Activated effector memory CD4-positive, alpha-beta T cell treated with anti-CD3 and anti-CD28 coated beads, Interleukin-2, amount 50 U/mL, for 16 hours (primary cell): Measurements from ENCODE around the gene FHL3.

Source experiments
- DNase-seq: peaks from one replicate; pipeline ENCODE4 v3.0.0-alpha.2; 2020

The FHL3 gene

DNA sequence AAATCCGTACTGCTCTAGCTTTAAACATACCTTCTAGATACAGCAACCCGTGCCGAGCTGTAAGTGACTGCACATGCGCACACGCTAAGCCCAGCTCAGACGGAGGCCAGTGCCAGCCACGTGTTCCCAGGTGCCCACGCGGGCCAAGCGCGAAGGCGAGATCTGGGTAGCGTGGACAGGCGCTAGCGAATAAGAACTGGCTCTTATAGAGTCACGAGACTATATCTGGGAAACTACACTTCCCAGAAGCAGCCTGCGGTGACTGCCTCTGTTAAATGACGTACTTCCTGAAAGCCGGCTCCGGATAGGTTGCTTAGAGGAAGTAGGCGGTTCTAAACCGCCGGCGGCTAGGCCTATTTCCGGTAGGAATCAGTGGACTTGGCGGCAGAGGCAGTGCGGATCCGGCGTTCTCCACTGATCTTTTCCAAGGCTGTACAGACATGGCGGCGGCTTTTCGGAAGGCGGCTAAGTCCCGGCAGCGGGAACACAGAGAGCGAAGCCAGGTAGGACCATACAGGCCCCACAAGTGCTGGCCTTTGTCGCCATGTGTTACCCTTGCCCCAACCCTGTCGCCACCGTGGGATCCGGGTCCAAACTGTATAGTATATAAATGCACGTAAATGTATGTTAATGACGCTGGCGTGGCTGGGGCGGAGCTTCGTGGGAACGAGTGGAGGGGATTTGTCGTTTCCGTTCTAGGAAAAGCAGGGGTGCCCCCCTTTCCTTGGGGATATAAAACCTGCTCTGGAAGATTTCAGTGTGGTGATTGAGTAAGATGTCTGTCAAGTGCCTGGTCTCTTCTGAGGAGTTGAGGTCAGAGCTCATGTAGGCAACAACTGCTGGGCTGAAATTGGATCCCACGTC is 7.3 kb upstream of the FHL3 start, which contains the start of gene UTP11:
Gene UTP11, plus strand, starts transcription at position 372 of the 864 bp plus-strand sequence. Its CDS starts 69 bp downstream, at position 441.
- peak; percentile 96 for DNase-seq

DNA sequence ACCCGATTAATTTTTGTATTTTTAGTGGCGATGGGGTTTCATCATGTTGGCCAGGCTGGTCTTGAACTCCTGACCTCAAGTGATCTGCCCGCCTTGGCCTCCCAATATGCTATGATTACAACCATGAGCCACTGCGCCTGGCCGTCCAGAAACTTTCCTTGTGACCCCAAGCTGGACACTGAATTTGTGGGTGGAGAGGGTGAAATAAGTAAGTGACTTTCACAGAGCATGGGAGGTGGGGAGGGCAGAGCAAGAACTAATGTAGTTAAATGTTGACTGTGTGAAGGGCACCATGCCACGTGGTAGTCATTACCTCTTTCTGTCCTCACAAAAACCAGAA is 4.5 kb upstream of the FHL3 start:
- no peak for DNase-seq

DNA sequence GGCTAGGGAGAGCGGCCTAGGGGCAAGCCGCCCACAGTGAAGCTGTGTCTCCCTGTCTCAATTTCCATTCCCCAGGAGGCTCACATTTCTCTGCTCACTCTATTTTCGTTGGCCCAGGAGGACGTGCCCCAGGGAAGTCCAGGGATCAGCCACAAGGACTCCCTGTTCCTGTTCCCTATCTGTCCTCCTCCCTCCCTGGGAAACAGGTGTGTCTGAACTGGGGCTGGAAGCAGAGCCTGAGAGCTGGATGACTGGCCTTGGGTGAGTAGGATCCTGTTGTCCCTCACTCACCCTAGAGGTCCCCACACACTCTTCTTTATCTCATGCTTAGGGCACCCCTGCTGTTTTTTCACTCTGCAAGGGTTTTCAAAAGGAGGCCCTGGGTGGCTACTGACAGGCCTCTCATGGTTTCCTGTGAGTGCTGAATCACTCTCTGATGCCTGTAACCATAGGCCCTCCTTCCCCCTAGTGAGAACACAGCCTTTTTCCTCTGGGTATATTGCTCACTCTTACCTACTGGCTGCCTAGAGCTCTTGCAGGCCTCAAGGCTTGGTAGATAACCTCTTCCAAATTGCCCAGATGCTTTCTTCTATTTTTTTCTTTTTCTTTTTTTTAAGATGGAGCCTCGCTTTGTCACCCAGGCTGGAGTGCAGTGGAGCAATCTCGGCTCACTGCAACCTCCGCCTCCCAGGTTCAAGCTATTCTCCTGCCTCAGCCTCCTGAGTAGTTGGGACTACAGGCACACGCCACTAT is 4.0 kb upstream of the FHL3 start:
- DNase-seq, result no peak

DNA sequence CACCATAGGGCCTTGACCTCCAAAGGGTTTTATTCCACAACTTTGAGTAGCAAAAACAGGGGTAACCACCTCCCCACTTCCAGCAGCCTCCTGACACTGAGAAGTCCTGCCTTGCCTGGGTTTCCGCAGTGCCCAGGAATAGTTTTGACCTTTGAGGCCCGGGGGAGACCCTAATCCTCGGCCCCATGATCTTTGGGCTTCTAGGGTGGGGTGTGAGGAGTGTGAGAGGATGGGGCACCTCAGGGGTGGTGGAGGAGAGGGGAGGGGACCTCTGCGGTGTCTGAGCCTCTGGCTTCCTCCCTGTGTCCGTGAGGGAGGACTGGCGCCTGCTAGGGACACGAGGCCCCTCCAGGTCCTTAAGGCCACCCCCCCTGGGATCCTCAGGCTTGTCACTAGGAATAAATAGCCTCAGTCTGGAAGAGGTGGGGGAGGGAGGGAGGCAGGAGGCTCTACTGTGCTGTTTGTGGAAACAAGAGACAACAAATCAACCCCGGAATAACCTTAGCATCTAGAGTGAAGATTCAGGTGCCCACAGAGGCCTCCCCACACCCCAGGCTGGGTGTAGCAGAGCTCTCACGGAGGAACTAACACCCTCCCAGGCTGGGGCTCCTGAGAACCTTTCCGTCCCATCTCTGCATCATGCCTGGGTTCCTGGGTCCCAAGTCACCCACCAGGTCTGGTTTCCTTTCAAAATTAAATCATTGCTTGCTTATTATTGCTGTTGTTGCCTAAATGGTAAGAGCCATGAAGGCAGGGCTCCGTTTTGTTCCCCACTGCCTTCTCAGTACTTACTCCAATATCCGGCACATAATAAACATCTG is 904 bp upstream of the FHL3 start:
- DNase-seq, result no peak

DNA sequence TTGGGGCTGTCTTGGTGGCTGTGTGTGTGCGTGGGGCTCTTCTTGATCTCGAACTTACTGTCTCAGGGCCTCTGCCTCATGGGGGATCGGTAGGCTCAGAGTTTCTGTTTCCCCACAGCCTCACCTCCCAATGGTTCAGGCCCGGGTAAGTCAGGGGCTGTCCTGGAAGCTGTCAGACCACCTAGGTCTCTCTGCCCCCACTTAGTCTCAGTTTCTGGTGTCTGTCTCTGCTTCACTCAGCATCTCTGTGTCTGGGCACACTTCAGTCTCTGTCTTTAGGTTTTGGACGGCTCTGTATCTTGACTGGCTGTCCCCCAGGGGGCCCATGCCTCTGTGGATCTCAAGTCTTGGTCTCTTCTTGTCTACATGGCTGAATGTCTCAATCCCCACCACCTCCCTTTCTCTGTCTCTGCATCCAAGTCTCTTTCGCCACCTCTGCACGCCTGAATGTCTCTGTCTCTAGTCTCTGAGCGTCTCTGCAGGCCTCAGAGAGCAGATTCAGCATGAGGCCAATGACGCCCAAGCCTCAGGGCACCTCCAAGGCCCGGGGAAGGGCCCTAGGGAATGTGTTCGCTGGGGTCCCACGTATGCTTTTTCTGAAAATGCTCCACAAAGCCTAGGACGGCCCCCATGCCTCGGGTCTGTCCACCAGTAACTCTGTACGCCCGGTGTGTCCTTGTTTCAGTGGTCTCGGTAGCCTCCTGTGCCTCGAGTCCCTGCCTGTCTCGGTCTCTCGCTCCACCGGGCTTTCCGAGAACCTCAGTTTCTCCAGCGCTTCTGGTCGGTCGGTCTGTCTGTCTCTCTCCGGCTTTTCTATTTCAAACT is 818 bp downstream of the FHL3 start:
- DNase-seq, result no peak

DNA sequence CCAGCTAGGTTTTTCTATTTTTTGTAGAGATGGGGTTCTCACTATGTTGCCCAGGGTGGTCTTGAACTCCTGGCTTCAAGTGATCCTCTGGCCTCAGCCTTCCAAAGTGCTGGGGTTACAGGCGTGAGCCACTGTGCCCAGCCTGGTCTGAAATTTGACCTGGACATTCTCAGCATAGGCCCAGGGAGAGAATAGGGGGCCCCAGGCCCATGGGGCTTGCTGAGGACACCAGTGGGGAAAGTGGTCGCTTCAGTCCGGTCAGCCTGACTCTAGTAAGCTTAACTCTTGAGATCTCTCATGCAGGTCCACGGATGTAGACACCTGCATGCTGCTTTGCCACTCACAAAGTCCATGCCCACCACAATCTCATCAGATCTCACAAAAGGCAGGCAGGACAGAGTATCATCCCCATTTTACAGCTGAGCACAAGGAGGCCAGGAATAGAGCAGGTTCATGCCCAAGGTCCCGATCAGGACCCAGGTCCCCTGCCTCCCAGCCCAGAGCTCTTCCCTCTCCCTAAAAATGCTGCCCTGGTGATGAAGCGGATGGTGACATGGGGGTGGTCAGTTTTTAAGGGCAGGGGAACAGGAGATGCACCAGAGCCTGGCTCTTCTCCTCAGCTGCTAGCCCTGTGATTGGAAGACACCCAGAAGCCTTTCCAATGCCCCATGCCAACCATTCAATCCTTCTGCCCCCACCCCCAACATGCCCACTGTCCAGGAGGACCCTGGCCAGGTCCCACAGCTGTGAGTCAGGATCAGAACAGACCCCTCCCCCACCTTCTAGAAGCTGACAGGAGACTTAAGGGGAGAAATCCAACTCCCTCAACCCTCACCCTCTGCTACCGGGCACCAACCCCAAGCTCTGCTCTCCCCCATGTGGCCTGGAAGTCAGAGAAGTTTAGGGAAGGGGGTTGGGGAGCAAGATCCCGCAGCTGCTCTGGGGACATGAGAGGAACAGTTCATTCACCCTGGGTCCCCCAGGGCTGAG is 1.8 kb downstream of the FHL3 start:
- DNase-seq, result no peak

DNA sequence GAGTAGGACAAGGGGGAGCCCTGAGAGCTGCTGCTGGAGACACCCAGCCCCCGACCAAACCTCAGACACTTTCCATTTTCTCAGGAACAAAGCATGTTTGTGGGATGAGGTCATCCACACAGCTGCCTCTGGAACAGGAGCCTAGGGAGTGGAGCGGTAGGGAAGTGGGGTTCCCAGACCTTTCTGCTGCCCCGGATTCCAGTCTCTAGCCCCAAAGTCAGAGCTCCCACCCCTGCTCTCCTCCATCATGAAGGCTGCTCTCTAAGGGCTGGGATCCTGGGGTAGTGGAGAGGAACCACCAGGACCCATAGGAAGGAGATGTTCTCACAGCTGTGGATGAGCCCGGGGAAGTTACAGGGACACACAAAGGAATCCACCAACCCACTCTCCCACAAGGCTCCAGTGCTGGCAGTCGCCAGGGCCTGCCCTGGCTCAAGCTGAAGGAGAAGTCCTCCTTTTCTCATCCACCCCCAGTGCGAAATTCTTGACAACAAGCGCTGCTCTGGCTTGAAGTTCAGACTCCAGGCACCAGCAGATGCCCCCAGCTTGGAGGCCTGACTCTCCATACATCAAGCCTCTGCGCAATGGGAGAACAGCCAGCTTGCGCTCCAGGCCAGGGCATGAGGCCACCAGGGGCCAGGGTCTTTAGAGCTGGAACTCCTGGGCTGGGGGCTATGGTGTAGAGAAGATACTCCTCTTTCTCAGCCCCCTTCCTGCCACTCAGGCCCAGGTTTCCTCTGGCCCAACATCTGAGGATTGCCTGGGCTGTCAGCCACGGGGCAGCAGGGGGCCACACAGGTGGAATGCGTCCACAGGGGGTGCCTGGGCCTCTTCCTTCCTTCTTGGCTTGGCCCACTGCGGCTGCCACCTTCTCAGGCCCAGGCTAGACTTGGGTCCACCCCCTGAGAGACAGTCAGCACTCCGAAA is 4.5 kb downstream of the FHL3 start:
- DNase-seq, result no peak

DNA sequence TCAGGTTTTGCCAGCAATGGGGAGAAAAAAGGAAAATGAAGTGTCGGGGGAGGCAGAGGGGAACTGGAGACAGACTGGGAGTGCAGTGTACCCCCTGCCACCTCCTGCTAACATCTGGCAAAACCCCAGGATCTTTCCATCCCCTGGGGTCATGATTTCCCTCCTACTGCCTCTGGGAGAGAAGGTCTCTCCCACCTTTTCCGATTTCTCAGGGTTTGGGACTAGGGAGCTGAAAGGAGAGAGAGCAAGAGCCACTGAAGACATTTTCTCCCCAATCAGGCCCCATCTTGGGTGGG is 5.1 kb downstream of the FHL3 start:
- no peak for DNase-seq

DNA sequence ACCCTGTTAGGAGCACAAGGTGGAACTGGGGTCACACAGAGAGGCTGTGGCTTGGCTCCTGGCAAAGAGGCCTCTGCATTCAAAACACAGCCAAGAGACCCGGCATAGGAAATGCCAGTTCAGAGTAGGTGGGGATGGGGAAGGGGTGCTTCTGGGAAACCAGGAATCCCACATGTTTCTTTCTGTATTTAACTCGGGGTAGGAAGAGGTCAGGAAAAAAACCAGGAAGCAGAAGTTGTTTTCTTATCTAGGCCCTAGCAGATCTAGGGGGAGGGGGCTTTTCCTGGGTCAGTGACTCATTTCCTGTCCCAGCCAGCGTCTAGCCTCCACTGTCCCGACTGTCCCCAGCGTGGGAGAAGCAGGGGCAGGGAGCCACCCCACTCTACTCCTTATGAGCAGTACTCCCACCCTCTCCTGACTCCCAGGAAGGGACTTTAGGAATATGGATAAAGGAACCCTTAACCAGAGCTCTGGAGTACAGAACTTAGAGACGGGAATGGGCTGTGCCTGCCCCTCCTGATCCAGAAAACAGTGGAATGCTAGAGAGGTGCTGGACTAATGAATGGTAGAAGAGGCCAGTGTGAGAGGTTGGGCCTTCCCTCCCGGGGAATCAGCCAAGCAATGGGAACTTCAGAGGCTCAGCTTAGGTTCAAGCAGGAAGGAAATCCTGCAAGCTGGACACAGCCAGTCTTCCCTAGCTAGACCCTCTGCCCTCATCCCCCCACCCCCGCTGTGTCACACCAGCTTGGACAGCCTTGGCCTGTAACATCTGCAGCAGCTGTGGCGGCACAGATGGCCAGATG is 5.7 kb downstream of the FHL3 start:
- no peak for DNase-seq

DNA sequence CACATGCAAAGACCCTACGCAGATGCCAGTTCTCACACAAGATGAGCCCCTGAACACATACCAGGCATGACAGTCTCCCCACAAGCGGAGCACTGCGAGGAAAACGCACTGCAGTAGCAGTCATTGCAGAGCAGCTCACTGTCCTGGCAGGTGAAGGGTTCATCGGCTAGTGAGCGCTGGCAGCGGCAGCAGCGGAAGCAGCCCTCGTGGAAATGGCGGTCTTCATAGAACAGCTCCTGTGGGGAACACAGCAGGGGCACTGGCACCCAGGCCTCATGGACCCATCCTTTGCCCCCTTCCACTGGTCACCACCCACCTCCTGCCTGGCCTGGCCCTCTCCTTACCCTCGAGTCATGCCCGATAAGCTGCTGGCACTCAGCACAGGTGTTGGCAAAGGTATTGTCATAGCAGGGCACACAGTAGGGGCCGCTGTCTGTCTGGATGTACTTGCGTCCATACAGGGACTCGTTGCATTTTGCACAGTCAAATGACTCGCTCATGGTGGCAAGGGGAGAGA is 6.3 kb downstream of the FHL3 start:
- DNase-seq, result no peak

DNA sequence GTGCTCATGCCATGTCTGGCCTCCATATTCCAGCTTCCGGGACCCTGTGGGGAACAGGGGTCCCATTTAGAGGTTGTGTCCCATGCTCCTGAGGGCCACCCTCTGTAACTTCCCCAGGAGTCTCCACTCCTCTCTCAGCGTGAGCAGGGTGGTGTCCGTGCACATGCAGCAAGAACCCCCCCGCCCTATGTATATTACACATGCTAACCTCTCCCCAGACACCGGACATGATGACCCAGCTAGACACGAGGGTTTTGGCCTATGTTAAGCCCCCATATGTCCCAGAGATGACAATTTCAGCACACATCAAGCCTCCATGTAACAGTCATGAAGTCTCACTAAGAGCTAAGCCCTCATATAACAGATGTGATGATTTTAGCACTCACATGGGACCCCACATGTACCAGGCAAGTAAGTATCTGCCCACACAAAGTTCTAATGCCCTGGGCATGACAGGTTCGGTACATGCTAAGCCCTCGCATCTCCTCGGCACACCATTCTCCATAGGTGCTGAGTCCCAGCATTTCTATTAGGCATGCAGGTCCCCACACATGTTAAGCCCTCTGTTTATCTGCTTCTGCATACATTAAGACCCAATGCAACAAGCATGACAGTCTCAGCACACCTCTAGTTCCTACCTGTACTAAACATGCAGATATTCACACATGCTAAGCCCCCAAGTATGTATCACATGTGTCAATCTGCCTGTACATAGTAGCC is 7.1 kb downstream of the FHL3 start:
- DNase-seq, result no peak

DNA sequence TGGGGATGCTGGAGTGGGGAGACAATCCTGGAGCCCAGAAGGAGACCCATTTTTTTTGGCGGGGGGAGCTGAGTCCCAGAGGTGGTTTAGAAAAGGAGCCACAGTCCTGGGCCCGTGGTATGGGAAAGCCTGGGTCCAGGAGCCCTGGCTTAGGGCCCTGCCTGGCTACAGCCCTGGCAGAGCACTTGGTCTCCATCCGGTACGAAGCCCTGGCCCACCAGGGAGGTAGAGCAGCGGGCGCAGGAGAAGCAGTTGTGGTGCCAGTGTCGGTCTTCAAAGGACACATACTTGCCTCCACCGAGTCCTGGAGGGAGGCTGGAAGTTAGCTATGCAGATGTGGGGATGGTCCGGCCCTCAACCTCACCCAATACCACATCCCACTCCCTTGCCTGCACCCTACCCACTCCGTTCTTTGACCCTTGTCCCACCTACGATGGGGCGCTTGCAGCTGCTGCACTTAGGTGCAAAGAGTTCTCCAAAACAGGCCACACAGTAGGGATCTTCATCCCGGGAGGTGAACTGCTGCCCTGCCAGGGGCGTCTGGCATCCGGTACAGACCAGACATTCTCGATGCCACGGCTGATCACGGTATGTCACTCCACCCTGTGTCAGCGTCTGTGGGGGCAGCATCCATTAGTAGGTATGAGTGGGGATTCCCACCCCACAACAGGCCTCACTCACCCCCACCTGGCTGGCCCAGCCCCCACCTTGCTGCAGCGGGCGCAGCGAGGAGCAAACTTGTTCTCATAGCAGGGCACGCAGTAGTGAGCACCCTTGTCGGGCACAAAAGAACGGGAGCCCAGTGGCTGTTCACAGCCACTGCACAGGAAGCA is 7.8 kb downstream of the FHL3 start:
- no peak for DNase-seq

DNA sequence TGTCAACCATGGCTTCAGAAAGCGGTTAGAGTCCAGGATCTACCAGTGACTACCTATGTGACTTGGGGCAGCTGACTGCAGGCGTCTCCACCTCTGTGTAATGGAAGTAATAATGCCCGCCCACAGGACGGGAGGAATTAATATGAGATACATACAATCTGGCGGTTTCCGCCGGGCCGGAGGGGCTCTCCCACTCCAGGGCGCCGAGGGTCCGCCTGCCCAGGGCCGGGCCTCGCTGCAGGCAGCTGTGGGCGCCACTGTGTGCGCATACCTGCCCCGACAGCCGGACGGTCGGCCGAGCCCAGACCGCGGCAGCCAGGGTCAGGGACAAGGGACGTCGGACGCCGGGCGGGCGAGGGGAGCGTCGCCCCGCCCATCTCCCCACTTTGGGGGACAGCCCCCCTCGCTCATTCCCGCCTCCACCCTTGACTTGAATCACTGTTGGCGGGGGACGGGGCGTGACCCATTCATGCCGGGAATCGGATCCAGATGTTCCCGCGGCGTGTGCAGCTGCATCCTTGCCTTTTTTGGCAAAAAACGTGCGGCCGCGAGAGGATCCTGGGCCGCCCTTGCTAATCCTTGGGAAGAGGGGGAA is 9.5 kb downstream of the FHL3 start:
- no peak for DNase-seq

DNA sequence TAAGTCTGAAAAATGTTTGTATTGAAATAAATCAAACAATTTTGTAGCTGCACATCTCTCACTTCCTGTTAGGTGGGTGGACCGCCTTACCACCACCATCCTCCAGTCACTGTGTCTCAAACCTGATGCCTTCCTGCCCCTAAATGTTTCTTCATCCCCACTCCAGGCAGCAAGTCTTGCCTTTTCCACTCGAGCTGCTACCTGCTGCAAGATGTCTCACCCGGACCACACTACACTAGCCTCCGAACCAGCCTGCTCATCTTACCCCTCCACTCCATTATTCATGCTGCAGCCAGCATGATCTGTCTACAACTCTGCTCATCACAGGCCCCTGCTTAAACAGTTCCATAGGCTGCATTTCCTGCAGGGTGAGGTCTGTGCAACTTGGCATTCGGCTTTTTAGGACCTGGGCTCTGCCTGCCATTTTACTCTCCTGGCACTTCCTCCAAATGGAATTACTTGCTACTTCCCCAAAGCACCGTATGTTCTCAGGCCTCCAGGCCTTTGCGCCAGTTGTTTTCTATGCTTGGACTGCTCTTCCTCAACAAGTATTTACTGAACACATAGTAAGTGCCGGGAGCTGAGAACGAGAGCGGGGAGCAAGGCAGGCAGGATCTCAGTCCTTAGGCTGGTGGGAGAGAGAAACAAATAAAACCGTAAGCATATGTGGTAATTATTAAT is 10.3 kb downstream of the FHL3 start:
- DNase-seq, result no peak

DNA sequence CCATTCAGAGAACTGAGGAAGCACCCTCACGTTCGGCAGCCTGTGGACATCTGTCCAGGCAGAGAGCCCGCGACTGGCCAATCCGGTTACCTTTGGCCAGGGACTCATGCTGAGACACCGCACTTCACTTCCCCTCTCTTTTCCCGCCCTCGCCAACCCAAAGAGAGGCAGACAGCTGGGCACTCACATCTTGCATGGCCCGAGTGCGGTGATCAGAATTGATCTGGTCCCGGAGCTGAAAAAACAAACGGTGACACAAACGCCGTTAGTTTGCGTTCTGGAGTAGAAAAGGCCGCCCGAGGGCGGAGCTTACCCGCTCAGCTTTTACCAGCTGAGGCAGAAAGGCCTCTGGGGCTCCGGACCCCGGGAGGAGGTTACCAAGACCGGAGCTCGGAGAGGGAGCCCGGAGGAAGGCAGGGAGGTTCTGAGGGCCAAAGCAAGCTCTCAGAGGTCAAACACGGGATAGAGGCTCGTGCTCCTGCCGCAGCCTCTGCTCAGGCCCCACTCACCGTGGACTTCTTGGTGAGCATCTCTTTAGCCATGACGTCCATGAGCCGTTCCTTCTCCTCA is 15.9 kb downstream of the FHL3 start:
- DNase-seq, result peak; percentile 82

DNA sequence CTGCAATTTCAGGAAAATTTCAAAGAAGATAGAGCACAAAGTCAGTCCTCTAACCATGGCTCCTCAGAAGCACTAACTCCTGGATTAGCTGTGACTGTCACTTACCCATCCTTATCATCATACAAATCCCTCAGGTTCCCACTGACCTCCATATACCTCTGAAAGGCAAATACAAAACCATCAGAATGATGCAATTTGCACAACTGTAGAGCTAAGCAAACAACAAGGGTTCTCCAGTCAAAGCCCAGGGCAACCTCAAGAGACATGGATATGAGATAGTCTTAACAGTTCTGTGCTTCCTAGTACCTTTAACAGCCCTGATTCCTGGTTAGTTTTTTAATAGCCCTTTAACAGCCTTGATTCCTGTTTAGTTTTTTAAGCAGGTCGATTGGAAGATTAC is 17.6 kb downstream of the FHL3 start:
- DNase-seq, result no peak
